GM18868 (cell line): ENCODE data around the gene MVB12B.

Experiments
- ATAC-seq: cut with Tn5 transposase; IDR thresholded peaks from one replicate; pipeline ENCODE4 v1.9.1; 2021; ENCODE audit warnings: mild to moderate bottlenecking, moderate library complexity; ENCODE audit not compliant: unreplicated experiment

The MVB12B gene

DNA sequence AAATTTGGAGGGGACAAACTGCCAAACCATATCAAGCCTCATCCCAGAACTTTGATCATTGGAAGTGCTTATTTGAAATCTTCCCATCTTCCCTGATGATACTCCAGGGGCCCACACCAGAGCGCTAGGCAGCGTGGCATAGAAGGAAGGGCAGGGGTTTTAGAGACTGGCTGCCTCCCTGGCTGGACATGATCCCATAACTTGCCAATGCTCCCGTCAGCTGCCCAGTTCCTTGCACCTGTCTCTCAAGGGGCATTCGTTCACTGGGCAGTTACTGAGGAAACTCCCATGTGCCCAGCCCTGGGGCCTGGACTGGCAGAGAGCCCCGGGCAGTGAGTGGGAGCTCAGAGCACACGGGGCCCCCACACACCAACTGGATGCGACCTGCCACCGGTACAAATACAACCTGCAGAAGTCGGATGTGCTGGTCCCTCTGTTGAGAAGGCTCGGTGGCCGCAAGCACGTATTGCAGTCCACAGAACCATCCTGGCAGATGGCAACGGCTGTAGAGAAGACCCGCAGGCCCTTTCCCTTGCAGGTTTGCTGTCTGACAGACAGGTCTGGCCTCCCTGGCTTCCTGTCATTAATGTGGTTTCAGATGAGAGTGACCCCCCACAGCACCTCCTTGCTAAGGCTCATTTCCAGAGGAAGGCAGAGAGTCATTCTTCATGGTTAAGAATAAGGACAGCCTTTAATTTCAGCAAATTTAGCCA lies 122.4 kb downstream of the MVB12B start:
- no peak for ATAC-seq

DNA sequence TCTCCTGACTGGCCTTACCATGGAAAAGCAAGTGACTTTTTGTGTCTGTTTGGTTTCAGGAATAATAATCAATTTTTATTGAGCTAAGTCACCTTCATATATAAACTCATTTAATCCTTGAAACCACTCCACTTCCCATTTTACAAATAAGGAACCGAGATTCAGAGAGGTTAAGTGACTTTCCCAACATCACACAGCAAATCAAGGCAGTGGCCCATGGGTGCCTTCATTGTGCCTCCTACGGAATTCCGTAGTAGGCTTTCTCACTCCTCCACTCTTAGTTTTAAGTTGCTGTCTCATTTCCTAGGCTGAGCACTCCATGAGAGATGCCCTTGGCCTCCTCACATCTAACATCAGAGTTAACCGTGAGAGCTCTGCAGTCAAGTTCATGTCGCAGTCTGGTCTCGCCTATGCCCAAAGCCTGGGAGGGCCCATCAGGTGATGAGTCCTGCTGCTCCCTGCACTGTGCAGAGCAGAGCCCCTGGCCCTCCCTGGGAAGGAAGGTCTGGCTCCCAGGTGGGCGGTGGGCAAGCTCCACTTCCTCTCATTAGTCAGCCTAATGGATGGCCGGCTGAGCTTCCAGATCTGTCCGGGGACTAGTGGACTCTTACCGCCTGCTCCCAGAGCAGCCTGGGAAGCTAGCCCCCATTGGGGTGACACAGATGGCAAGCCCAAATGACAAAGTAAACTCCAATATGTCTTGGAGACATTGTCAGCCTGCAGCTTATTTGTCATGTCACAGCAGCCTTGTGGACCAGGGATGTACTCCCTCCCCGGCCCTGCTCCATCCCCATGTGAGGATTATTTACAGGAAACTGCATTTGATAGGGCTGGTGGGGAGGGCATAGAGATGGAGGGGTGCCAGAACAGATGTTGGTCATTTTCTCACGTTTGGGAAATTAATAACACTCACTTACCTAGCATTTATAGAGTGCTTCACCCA lies 123.4 kb downstream of the MVB12B start:
- no peak for ATAC-seq

- no peak for ATAC-seq
Measured at GRCh38 chr9:126450668-126451205, 124.1 kb downstream of the MVB12B start.

DNA sequence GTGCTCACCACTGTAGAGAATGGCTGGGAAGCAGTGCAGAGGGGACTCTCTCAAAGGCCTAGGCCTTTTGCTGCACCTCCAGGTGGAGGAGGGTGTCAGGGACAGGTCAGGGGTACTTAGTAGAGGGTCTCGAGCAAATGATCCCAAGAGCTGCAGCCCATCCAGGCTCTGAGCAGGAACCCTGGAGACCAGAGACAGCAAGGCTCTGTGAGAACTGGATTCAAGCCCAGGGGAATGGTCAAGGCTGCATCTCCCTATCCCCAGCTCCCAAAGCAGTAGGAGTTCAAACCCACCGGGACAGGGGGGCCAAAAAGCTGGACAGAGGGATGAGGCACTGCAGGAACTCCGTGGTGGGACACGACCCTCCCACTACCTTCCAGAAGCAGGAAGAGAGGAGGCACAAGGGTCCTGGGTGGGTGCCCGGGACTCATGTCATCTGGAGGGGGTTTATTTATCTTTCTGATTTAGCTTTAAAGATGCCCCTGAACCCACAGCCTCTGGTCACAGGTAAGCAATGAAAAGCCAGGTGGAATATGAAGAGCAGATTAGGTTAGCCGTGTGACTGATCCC lies 124.8 kb downstream of the MVB12B start:
- no peak for ATAC-seq

- ATAC-seq, result no peak
Measured at GRCh38 chr9:126452106-126452505, 125.5 kb downstream of the MVB12B start.

DNA sequence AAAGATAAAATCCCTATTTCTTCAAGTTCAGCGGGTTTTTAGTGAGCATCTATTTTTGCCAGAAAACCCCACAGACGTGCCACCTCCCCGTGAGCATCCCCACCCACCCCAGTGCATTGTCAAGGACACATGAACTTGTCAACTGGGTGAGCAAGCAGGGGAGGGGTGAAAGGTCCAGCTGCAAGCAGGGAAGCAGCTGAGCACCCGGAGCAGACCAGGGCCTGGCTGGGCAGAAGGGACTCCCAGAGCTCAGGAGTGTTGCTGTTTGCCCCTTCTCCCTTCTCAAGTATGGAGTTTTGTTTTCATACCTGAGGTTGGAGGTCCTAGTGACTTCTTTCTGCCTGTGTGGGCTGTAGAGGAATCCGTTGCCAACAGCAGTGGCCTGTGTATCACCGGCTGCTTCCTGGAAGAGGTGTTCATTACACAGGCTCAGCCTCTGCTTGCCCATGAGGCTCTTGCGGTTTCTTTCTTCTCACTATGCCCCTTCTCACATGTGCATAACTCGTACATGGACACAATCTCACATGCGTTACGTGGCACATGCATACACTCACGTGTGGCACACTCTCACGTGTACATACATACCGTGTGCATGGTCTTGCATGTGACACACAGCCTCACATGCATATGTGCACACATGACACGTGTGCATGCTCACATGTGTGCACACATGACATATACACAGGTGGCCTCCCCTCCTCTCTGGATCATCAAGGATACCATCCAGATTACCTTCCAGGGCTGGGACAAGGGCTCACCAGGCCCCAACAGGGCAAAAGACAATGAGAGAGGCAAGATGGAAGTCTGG lies 126.7 kb downstream of the MVB12B start:
- no peak for ATAC-seq

GRCh38 chr9:126454215-126454614 lies 127.6 kb downstream of the MVB12B start:
- ATAC-seq, result no peak

DNA sequence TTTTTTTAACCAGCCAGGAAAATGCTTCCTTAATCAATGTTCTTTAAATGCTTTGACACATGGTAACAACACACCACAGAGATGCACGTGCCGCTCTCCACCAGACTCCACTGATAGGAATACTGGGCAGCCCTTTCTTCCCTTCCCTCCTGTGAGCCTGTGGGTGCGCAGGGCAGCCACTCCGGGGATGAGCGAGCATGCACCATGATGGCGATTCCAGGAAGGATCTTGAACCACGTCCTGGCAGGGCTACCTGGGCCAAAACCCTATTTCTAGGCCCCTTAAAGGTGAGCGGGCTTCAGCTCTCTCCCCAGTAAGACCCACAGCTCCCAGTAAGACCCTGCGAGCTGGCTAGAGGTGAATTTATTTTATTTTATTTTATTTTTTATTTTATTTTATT lies 128.2 kb downstream of the MVB12B start:
- no peak for ATAC-seq

DNA sequence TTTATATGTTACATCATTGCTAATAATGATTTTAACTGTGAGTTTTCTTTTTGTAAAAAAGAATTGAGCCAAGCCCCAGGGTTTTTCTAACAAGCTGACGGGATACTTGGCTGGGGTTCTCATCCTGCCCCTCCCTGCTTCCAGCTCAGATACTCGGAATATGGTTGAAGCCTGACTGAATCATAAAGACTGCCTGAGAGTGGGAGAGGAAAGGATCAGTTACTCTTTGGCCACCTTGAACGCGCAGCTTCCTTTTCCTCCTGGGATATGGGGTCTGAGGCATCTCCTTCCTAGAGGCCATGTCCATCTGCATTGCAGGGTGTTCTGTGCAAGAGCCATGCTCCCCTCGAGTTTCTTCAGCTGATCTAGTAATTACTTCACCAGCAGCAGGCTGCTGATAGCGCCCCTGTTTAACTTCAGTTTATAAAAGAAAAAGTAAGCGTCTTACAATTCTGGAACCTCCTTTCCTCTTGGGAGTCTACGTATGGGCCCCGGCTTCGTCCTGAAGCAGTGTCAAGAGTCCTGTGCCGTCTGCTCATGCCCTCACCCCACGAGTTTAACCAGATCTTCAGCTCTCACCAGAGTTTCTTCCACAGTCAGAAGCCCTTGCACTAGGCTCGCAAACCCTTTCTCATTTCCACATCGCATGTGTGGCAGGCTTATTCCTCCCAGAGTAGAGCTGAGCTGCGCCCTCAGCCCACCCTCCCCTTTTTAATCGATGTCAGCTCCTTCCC lies 130.0 kb downstream of the MVB12B start:
- ATAC-seq, result no peak

DNA sequence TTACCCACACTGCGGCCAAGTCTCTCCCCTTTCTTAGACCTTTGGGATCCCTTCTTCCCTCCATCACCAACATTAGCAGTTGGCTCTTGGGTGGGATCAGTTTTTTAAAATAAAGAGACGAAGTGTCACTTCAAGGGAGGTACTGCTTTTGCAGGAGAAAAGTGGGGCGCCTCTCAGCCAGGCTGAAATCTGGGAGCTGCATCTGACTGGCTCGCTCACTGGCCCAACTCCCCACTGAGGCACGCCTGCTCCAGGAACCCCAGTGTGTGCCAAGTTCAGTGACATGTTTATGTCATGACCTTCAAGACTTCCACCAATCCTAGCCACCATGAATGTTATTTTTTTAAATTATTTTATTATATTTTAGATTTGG lies 130.5 kb downstream of the MVB12B start:
- ATAC-seq, result no peak

DNA sequence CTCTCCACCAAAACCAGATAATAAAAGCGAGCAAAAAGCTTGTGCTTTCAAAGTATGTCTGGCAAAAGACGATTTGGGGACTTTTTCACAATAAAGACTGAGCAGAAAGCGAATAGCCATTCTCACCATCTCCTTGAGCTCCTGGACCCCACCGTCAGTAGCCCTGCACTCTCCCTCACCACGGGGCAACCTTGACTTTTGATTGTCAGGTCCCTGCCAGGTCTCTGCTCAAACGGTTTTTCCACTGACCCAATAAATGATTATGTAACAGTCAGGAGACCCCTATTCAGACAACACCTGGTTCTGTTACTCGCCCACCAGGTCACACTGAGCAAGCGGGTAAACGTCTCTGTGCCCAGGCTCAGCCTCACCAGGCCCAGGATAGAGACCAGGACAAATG lies 131.3 kb downstream of the MVB12B start:
- no peak for ATAC-seq

- no peak for ATAC-seq
Measured at GRCh38 chr9:126459126-126459525, 132.5 kb downstream of the MVB12B start.

- no peak for ATAC-seq
Measured at GRCh38 chr9:126459546-126459945, 132.9 kb downstream of the MVB12B start.

DNA sequence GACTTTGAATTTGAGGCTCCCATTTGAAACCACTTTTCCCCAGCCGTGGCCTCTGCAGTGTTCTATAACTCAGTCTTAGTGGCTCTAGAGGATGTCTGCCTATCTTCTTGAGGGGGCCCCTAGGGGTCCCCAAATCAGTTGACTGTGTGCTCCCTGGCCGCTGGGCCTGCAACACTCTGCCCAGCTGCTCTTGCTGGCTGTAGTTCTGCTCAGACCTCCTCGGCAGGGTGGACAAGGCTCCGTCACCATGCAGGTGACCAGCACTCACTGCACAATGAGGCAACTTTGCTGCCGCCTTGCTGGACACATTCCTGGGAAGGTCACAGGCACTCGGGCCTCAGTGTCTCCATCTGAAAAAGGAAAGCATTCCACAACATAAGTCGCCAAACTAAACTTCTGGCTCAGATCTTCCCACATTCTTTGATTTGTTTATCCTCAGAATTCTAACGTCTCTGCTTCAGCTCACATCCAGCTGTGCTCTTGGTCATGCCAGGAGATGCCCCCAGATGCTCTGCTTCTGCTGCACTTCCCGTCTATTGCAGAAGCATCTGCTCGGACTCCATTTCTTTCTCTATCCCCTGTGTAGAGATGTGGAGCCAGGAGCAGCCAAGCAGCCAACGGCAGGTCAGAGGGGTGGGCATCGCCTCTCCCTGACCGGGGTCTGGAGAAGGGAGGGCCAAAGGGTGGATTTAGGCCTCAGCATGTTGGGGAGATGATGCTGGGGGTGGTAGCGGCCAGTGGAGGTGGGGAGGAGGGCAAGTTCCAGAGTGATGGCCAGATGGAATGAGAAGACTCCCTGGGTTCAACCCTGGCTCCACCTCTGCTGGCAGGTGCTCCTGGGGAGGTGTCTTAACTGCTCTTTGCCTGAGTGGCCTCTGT lies 133.6 kb downstream of the MVB12B start:
- ATAC-seq, result no peak

DNA sequence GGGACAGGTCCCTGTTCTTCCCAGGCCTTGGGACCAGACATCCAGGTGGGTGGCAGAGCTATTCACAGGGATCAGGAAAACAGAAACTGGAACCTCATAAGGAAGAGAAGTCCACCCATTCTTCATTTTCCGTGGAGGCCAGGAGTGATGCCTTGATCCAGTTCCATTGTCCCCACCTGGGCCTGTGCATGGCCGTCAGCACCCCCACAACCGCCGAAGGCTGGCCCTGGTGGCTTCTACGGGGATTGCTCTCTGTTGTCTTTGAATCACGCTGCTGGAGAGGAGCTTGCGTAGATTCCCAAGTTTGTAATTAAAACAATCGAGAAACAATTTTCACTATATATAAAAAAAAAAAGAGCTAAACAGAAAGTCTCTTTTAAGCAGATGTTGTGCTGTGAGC lies 134.4 kb downstream of the MVB12B start:
- no peak for ATAC-seq

GRCh38 chr9:126461608-126462007 lies 135.0 kb downstream of the MVB12B start:
- ATAC-seq, result no peak

GRCh38 chr9:126462617-126463016 lies 136.0 kb downstream of the MVB12B start:
- no peak for ATAC-seq

DNA sequence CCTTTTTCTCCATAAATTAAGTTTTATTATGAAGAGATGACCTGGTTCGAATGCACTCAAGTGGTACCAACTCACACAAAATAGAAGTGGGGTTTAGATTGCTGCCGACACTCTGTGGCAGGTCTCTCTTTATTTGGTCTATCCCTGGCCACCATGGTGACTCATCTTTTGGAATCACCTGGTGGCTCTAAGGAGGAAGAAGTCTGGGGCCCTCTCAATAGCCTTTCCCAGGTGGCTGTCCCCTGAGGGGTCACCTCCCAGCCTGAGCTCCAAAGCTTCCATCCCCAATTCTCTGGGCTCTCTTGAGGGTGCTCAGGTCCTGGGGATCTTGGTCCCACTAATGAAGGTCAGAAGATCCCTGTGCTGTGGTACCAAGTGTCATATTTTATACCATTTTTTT lies 136.8 kb downstream of the MVB12B start:
- no peak for ATAC-seq
